ENCODE data around the gene RUNX2.
A peak's percentile ranks its signal among the peaks of the same experiment; 100 is the strongest.
"Not testable (repeated sequence)": the region's sequence is repeated elsewhere in the genome, so short reads cannot be mapped to it uniquely, and the experiment has no call there.

RUNX2 gene

DNA sequence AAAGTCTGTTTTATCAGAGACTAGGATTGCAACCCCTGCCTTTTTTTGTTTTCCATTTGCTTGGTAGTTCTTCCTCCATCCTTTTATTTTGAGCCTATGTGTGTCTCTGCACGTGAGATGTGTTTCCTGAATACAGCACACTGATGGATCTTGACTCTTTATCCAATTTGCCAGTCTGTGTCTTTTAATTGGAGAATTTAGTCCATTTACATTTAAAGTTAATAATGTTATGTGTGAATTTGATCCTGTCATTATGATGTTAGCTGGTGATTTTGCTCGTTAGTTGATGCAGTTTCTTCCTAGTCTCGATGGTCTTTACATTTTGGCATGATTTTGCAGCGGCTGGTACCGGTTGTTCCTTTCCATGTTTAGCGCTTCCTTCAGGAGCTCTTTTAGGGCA, 345.0 kb downstream of the RUNX2 start:
- not testable (repeated sequence) for H3K27me3 ChIP-seq (ENCODE audit: insufficient read depth, low read length); H3K27ac ChIP-seq (ENCODE audit: low read depth, low read length); H2BK5ac ChIP-seq (ENCODE audit: low read depth, low read length, poor library complexity); H2AK5ac ChIP-seq (ENCODE audit: low read length); H3K9me3 ChIP-seq (ENCODE audit: insufficient read depth, low read depth, low read length); H3K23ac ChIP-seq (ENCODE audit: low read length); H3K36me3 ChIP-seq (ENCODE audit: control insufficient read depth in 1 of 2, insufficient read depth in 2 of 2, low read length in 2 of 2); H3K4me1 ChIP-seq (ENCODE audit: control insufficient read depth in 1 of 2, insufficient read depth in 2 of 2, low read length in 2 of 2); H3K4ac ChIP-seq (ENCODE audit: low read depth, low read length); H3K9ac ChIP-seq (ENCODE audit: low read length); H3K4me2 ChIP-seq (ENCODE audit: low read length); H3K14ac ChIP-seq (ENCODE audit: low read length); H2BK120ac ChIP-seq (ENCODE audit: insufficient read depth, low read length, poor library complexity); DNase-seq; H3K4me3 ChIP-seq (ENCODE audit: low read depth, low read length); H3K79me1 ChIP-seq (ENCODE audit: low read length); H2BK12ac ChIP-seq (ENCODE audit: low read length); H3K79me2 ChIP-seq (ENCODE audit: control insufficient read depth, insufficient read depth, low read length, poor library complexity); H4K91ac ChIP-seq (ENCODE audit: low read depth, low read length); H2AFZ ChIP-seq (ENCODE audit: insufficient read depth, low read length, poor library complexity); H4K8ac ChIP-seq (ENCODE audit: low read depth, low read length); H4K12ac ChIP-seq (ENCODE audit: low read depth, low read length); H3K18ac ChIP-seq (ENCODE audit: low read length)
- WGBS (ENCODE audit: extremely low coverage, insufficient coverage, insufficient read length) = no CpG with 5 or more reads among the region's 6 CpGs

DNA sequence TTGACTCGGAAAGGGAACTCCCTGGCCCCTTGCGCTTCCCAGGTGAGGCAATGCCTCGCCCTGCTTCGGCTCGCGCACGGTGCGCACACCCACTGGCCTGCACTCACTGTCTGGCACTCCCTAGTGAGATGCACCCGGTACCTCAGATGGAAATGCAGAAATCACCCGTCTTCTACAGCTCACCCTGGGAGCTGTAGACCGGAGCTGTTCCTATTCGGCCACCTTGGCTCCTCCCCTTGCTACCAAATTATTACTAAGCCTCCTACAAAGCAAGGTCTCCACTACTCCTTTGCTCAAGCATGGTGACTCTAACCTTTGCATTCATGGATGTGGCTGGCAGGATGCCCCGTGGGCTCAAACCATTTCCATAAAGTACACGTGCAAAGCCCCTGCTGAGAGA, 347.0 kb downstream of the RUNX2 start:
- Histone ChIP-seq H4K91ac (ENCODE audit: low read depth, low read length) (peak overlapping the region; percentile 18), H2AFZ (ENCODE audit: insufficient read depth, low read length, poor library complexity) (peak overlapping the region; percentile 17), H2BK12ac (ENCODE audit: low read length) (peak overlapping the region; percentile 33)
- H2AK5ac ChIP-seq (ENCODE audit: low read length); H3K18ac ChIP-seq (ENCODE audit: low read length); H3K14ac ChIP-seq (ENCODE audit: low read length); H3K9ac ChIP-seq (ENCODE audit: low read length); H2BK120ac ChIP-seq (ENCODE audit: insufficient read depth, low read length, poor library complexity); H3K23ac ChIP-seq (ENCODE audit: low read length); H3K36me3 ChIP-seq (ENCODE audit: control insufficient read depth in 1 of 2, insufficient read depth in 2 of 2, low read length in 2 of 2); H3K79me1 ChIP-seq (ENCODE audit: low read length); H3K4me3 ChIP-seq (ENCODE audit: low read depth, low read length); H4K12ac ChIP-seq (ENCODE audit: low read depth, low read length); DNase-seq; H3K4me2 ChIP-seq (ENCODE audit: low read length); H3K4ac ChIP-seq (ENCODE audit: low read depth, low read length); H3K27me3 ChIP-seq (ENCODE audit: insufficient read depth, low read length); H3K4me1 ChIP-seq (ENCODE audit: control insufficient read depth in 1 of 2, insufficient read depth in 2 of 2, low read length in 2 of 2); H3K27ac ChIP-seq (ENCODE audit: low read depth, low read length); H3K79me2 ChIP-seq (ENCODE audit: control insufficient read depth, insufficient read depth, low read length, poor library complexity); H3K9me3 ChIP-seq (ENCODE audit: insufficient read depth, low read depth, low read length); H4K8ac ChIP-seq (ENCODE audit: low read depth, low read length); H2BK5ac ChIP-seq (ENCODE audit: low read depth, low read length, poor library complexity): not testable (repeated sequence)
- WGBS (ENCODE audit: extremely low coverage, insufficient coverage, insufficient read length) = no CpG with 5 or more reads among the region's 14 CpGs

DNA sequence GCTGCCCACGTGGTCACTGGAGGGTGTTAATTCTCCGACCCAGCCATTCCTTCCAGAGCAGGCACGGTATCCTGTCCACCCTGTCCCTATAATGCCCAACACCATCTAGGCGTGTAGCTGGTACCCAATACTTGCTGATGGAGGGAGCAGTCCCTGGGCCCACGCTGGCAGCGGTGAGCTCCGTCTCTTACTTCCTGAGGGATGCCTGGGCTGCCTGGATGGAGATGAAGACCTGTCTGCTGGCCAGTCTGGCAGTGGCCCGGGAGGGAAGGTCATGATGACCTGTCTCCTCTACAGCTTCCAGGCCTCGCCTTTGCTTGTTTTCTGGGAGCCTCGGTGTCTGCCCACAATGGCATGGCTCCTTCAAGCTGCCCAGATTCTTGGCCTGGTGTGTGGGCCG, 347.5 kb downstream of the RUNX2 start:
- H3K4ac ChIP-seq (ENCODE audit: low read depth, low read length) = no peak overlapping the region
- WGBS (ENCODE audit: extremely low coverage, insufficient coverage, insufficient read length) = no CpG with 5 or more reads among the region's 11 CpGs
- no peak overlapping the region for H3K4me2 ChIP-seq (ENCODE audit: low read length)
- no peaks in the 10 kb centered on the region for H3K79me1 ChIP-seq (ENCODE audit: low read length)
- no peak overlapping the region for H3K18ac ChIP-seq (ENCODE audit: low read length)
- no peak overlapping the region for H4K91ac ChIP-seq (ENCODE audit: low read depth, low read length)
- no peak overlapping the region for H3K4me3 ChIP-seq (ENCODE audit: low read depth, low read length)
- peak overlapping the region; percentile 8 for H2BK12ac ChIP-seq (ENCODE audit: low read length)
- no peak overlapping the region for H2AFZ ChIP-seq (ENCODE audit: insufficient read depth, low read length, poor library complexity)
- H3K14ac ChIP-seq (ENCODE audit: low read length) = no peak overlapping the region
- H3K9me3 ChIP-seq (ENCODE audit: insufficient read depth, low read depth, low read length) = no peaks in the 10 kb centered on the region
- H3K79me2 ChIP-seq (ENCODE audit: control insufficient read depth, insufficient read depth, low read length, poor library complexity) = no peaks in the 10 kb centered on the region
- H2BK120ac ChIP-seq (ENCODE audit: insufficient read depth, low read length, poor library complexity) = no peak overlapping the region
- no peaks in the 10 kb centered on the region for H3K36me3 ChIP-seq (ENCODE audit: control insufficient read depth in 1 of 2, insufficient read depth in 2 of 2, low read length in 2 of 2)
- no peak overlapping the region for H3K23ac ChIP-seq (ENCODE audit: low read length)
- H3K27ac ChIP-seq (ENCODE audit: low read depth, low read length) = no peak overlapping the region
- no peak overlapping the region for H4K12ac ChIP-seq (ENCODE audit: low read depth, low read length)
- H3K4me1 ChIP-seq (ENCODE audit: control insufficient read depth in 1 of 2, insufficient read depth in 2 of 2, low read length in 2 of 2) = peaks cover 2 to 3% of the 10 kb centered on the region in 2 experiments
- DNase-seq = no peak
- H2BK5ac ChIP-seq (ENCODE audit: low read depth, low read length, poor library complexity) = no peak overlapping the region
- no peaks in the 10 kb centered on the region for H3K27me3 ChIP-seq (ENCODE audit: insufficient read depth, low read length)
- no peak overlapping the region for H3K9ac ChIP-seq (ENCODE audit: low read length)
- H2AK5ac ChIP-seq (ENCODE audit: low read length) = peak overlapping the region; percentile 4
- no peak overlapping the region for H4K8ac ChIP-seq (ENCODE audit: low read depth, low read length)

DNA sequence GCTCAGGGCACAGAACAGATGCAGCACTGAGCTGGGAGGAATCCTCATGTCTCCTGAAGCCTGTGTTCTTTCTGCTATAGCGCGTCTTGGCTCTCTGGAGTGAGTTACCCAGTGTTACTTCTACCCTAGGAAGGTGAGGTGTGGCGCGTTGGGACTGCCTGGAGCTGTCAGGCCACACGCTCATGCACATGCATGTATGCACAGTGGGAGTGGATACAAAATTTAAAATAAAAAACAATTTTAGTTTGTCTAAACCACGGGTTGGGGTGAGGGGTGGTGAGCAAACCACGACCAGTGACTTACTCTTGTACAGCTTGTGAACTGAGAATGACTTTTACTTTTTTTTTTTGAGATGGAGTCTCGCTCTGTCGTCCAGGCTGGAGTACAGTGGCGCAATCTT, 348.2 kb downstream of the RUNX2 start:
- no peak overlapping the region for H3K4ac ChIP-seq (ENCODE audit: low read depth, low read length)
- no peak overlapping the region for H2AK5ac ChIP-seq (ENCODE audit: low read length)
- H3K14ac ChIP-seq (ENCODE audit: low read length) = no peak overlapping the region
- no peak overlapping the region for H4K8ac ChIP-seq (ENCODE audit: low read depth, low read length)
- H4K91ac ChIP-seq (ENCODE audit: low read depth, low read length) = no peak overlapping the region
- no peak overlapping the region for H2AFZ ChIP-seq (ENCODE audit: insufficient read depth, low read length, poor library complexity)
- H3K4me1 ChIP-seq (ENCODE audit: control insufficient read depth in 1 of 2, insufficient read depth in 2 of 2, low read length in 2 of 2) = peaks cover 2 to 3% of the 10 kb centered on the region in 2 experiments
- H3K36me3 ChIP-seq (ENCODE audit: control insufficient read depth in 1 of 2, insufficient read depth in 2 of 2, low read length in 2 of 2) = no peaks in the 10 kb centered on the region
- no peak overlapping the region for H2BK12ac ChIP-seq (ENCODE audit: low read length)
- H4K12ac ChIP-seq (ENCODE audit: low read depth, low read length) = no peak overlapping the region
- H3K18ac ChIP-seq (ENCODE audit: low read length) = no peak overlapping the region
- H3K27ac ChIP-seq (ENCODE audit: low read depth, low read length) = no peak overlapping the region
- no peak overlapping the region for H3K4me2 ChIP-seq (ENCODE audit: low read length)
- H3K79me2 ChIP-seq (ENCODE audit: control insufficient read depth, insufficient read depth, low read length, poor library complexity) = no peaks in the 10 kb centered on the region
- no peak overlapping the region for H3K4me3 ChIP-seq (ENCODE audit: low read depth, low read length)
- H2BK5ac ChIP-seq (ENCODE audit: low read depth, low read length, poor library complexity) = no peak overlapping the region
- H3K9me3 ChIP-seq (ENCODE audit: insufficient read depth, low read depth, low read length) = no peaks in the 10 kb centered on the region
- no peaks in the 10 kb centered on the region for H3K27me3 ChIP-seq (ENCODE audit: insufficient read depth, low read length)
- no peaks in the 10 kb centered on the region for H3K79me1 ChIP-seq (ENCODE audit: low read length)
- no peak for DNase-seq
- no peak overlapping the region for H2BK120ac ChIP-seq (ENCODE audit: insufficient read depth, low read length, poor library complexity)
- WGBS (ENCODE audit: extremely low coverage, insufficient coverage, insufficient read length) = no CpG with 5 or more reads among the region's 10 CpGs
- no peak overlapping the region for H3K23ac ChIP-seq (ENCODE audit: low read length)
- H3K9ac ChIP-seq (ENCODE audit: low read length) = no peak overlapping the region

Data from trophoblast cell (in vitro differentiated cells and primary cell).